DND-41 (cell line): Measurements from ENCODE around the gene CYP4X1.

Source experiments
- ATAC-seq: fragments of 200-7000 bp; cut with Tn5 transposase; 3 replicates; pipeline ENCODE4 v1.9.1; 2021; ENCODE audit warnings: low read depth; ENCODE audit not compliant: insufficient read depth
- DNase-seq: peaks from one replicate; pipeline ENCODE4 v3.0.0-alpha.2; 2020
- H2AFZ ChIP-seq: 2 replicates; pipeline ENCODE4 v1.6.0; 2012; ENCODE audit warnings: low read depth, low read length
- H3K27ac ChIP-seq: 2 replicates; pipeline ENCODE4 v1.5.1; 2012; ENCODE audit warnings: low read length, inconsistent platforms
- H3K27me3 ChIP-seq: fragments of 200-600 bp; sonication (generic); 2 replicates; pipeline ENCODE4 v1.6.0; 2012; ENCODE audit warnings: low read length, mild to moderate bottlenecking, inconsistent platforms; ENCODE audit not compliant: insufficient read depth, poor library complexity
- H3K36me3 ChIP-seq: 2 replicates; pipeline ENCODE4 v1.5.1; 2012; ENCODE audit warnings: low read length, inconsistent platforms; ENCODE audit not compliant: insufficient read depth
- H3K4me1 ChIP-seq: 2 replicates; pipeline ENCODE4 v1.5.1; 2012; ENCODE audit warnings: mild to moderate bottlenecking, low read length; ENCODE audit not compliant: insufficient read depth
- H3K4me2 ChIP-seq: 2 replicates; pipeline ENCODE4 v1.6.0; 2012; ENCODE audit warnings: mild to moderate bottlenecking, moderate library complexity, low read length, inconsistent platforms; ENCODE audit not compliant: insufficient read depth
- H3K4me3 ChIP-seq, 2 experiments: fragments of 200-600 bp in 1 of 2; shearing (Covaris generic) in 1 of 2; 2 replicates each; pipeline ENCODE4 v1.5.1; 2012 to 2016; ENCODE audit warnings: inconsistent platforms in 2 of 2, low read length in 2 of 2, mild to moderate bottlenecking in 2 of 2, low read depth in 1 of 2, moderate library complexity in 1 of 2
- H3K79me2 ChIP-seq: 2 replicates; pipeline ENCODE4 v1.6.0; 2012; ENCODE audit warnings: low read length, inconsistent platforms; ENCODE audit not compliant: insufficient read depth
- H3K9ac ChIP-seq: 2 replicates; pipeline ENCODE4 v1.6.0; 2012; ENCODE audit warnings: low read depth, mild to moderate bottlenecking, inconsistent platforms, low read length, moderate library complexity
- H3K9me3 ChIP-seq: 2 replicates; pipeline ENCODE4 v1.5.1; 2012; ENCODE audit warnings: low read length, moderate library complexity, mild to moderate bottlenecking, inconsistent platforms; ENCODE audit not compliant: insufficient read depth, severe bottlenecking
- H4K20me1 ChIP-seq: 2 replicates; pipeline ENCODE4 v1.6.0; 2012; ENCODE audit warnings: low read length; ENCODE audit not compliant: insufficient read depth
- EZH2 ChIP-seq: IDR thresholded peaks from 3 replicates; pipeline ENCODE4 v1.6.1; 2012; ENCODE audit warnings: borderline replicate concordance, low read depth, mild to moderate bottlenecking, moderate library complexity, low read length, inconsistent platforms; ENCODE audit not compliant: severe bottlenecking
- TF ChIP-seq, protein P1 (sequence below): IDR thresholded peaks from 2 replicates; pipeline ENCODE4 v1.5.1; 2012; ENCODE audit warnings: borderline replicate concordance, low read length, moderate library complexity, mild to moderate bottlenecking; ENCODE audit not compliant: poor library complexity, severe bottlenecking; ENCODE audit errors: extremely low read depth

Gene CYP4X1

DNA sequence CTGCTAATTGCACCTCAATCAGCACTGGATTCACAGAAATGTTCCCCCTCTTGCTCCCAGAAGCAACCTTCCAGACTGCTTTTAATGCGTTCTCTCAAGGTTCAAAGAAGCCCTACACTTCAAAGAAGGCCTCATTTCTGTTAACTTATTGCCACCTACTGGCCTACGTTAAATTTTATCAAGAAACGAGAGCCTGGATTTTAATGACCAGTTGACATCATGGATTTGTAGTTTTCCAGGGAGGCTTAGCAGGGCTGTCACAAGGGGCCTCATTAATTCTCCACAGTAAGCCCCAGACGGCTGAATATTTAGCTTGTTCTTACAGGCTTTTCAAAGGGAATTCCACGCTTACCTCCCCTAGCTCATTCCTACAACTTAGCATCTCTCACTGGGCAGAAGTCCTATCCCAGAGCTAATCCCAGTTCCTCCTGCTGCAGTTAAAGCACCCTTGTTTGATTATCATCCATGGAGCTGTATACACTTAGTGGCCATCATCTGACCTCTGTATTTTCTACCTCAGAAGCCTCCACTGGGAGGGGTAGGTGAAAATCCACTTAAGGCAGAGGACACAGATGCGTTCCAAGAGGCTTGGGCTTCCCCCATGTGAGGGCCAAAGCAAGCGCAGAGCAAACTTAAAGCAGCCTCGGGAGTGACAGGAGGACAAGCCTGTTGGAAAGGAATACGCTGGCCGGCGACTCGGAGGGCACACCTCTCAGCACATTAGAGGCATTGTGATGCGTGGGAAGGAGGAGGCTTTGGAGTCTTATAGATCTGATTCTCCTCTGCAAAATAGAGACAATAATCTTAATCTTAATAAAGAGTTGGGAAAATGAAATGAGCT, 32.2 kb upstream of the CYP4X1 start:
- DNase-seq (no peak), ATAC-seq (no peak)

DNA sequence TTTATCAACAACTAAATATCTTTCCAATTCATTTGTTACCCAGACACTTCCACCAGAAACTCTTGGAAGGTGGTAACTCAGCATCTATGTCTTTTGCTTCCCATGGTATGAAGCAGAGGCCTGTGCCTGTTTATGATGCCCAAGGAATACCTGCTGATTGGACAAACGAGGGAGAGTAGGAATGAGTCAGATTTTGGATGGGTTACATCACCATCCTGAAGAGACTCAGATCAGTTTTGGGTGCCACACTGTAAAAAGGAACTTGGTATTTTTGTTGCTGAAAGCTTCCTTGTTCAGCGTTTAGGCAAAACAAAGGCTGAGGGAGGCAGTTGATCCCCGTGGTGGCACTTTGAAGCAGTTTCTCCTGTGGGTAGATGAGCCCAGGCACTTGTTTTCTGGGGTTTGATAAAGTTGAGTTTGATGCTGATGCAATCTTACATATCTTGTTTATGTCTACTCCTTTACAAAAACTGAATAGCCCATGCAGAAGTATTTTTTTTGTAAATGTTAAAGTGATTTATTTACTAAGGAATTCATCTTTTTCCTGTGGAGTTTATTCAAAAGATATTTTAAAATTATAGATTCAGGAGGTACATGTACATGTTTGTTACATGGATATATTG, 26.7 kb upstream of the CYP4X1 start:
- H3K27ac ChIP-seq: no peak overlapping the region
- no peak overlapping the region for H3K4me2 ChIP-seq
- H3K9ac ChIP-seq: no peak overlapping the region
- H3K27me3 ChIP-seq: peaks cover 3% of the 10 kb centered on the region
- no peak for DNase-seq
- ATAC-seq: no peak
- no peak overlapping the region for H3K4me3 ChIP-seq
- H3K9me3 ChIP-seq: no peaks in the 10 kb centered on the region
- TF ChIP-seq EZH2: no peak
- TF ChIP-seq, protein P1, sequence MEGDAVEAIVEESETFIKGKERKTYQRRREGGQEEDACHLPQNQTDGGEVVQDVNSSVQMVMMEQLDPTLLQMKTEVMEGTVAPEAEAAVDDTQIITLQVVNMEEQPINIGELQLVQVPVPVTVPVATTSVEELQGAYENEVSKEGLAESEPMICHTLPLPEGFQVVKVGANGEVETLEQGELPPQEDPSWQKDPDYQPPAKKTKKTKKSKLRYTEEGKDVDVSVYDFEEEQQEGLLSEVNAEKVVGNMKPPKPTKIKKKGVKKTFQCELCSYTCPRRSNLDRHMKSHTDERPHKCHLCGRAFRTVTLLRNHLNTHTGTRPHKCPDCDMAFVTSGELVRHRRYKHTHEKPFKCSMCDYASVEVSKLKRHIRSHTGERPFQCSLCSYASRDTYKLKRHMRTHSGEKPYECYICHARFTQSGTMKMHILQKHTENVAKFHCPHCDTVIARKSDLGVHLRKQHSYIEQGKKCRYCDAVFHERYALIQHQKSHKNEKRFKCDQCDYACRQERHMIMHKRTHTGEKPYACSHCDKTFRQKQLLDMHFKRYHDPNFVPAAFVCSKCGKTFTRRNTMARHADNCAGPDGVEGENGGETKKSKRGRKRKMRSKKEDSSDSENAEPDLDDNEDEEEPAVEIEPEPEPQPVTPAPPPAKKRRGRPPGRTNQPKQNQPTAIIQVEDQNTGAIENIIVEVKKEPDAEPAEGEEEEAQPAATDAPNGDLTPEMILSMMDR: no peak
- H3K4me1 ChIP-seq: no peaks in the 10 kb centered on the region
- H2AFZ ChIP-seq: no peak overlapping the region
- no peaks in the 10 kb centered on the region for H3K36me3 ChIP-seq
- H3K79me2 ChIP-seq: no peaks in the 10 kb centered on the region
- no peaks in the 10 kb centered on the region for H4K20me1 ChIP-seq

More for the DNA sequence above, 32.2 kb upstream of the CYP4X1 start:
- Histone ChIP-seq H3K9me3 (no peaks in the 10 kb centered on the region), H3K79me2 (no peaks in the 10 kb centered on the region), H3K9ac (no peak overlapping the region), H3K36me3 (no peaks in the 10 kb centered on the region), H3K4me2 (no peak overlapping the region), H3K27ac (no peak overlapping the region), H3K27me3 (no peaks in the 10 kb centered on the region), H3K4me3 (no peak overlapping the region), H4K20me1 (no peaks in the 10 kb centered on the region), H2AFZ (no peak overlapping the region), H3K4me1 (no peaks in the 10 kb centered on the region)
- TF ChIP-seq EZH2: no peak
- TF ChIP-seq, protein P1: peak; percentile 53

GRCh38 chr1:47002211-47002610, 21.3 kb upstream of the CYP4X1 start:
- Histone ChIP-seq H3K4me1 (no peaks in the 10 kb centered on the region), H3K79me2 (no peaks in the 10 kb centered on the region), H3K9me3 (no peaks in the 10 kb centered on the region), H3K9ac (no peak overlapping the region), H3K27ac (no peak overlapping the region), H4K20me1 (no peaks in the 10 kb centered on the region), H3K4me2 (no peak overlapping the region), H3K27me3 (peaks cover 3% of the 10 kb centered on the region), H3K4me3 (no peak overlapping the region), H2AFZ (no peak overlapping the region), H3K36me3 (no peaks in the 10 kb centered on the region)
- DNase-seq (no peak), ATAC-seq (no peak)
- TF ChIP-seq, protein P1: peak; percentile 42
- TF ChIP-seq EZH2: no peak
